SU-DHL-6 (cell line): ENCODE data around the gene TBK1.

Source experiments
- EZH2phosphoT487 ChIP-seq: fragments of 200-600 bp; sonication (generic), shearing (Covaris generic); conservative IDR thresholded peaks from 2 replicates; pipeline ENCODE4 v1.6.1; 2018; ENCODE audit warnings: mild to moderate bottlenecking, antibody characterized with exemption, low read length, moderate library complexity, mixed read lengths
- TF ChIP-seq, protein P1 (sequence below): fragments of 200-600 bp; sonication (generic); IDR thresholded peaks from one replicate; pipeline ENCODE4 v1.5.1; 2017; ENCODE audit warnings: antibody characterized with exemption, mild to moderate bottlenecking, low read length, moderate library complexity; ENCODE audit not compliant: insufficient read depth, poor library complexity, severe bottlenecking

- TF ChIP-seq, protein P1, sequence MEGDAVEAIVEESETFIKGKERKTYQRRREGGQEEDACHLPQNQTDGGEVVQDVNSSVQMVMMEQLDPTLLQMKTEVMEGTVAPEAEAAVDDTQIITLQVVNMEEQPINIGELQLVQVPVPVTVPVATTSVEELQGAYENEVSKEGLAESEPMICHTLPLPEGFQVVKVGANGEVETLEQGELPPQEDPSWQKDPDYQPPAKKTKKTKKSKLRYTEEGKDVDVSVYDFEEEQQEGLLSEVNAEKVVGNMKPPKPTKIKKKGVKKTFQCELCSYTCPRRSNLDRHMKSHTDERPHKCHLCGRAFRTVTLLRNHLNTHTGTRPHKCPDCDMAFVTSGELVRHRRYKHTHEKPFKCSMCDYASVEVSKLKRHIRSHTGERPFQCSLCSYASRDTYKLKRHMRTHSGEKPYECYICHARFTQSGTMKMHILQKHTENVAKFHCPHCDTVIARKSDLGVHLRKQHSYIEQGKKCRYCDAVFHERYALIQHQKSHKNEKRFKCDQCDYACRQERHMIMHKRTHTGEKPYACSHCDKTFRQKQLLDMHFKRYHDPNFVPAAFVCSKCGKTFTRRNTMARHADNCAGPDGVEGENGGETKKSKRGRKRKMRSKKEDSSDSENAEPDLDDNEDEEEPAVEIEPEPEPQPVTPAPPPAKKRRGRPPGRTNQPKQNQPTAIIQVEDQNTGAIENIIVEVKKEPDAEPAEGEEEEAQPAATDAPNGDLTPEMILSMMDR, result no peak
- no peak for TF ChIP-seq EZH2phosphoT487
Observed at GRCh38 chr12:64428956-64429355, 23.0 kb upstream of the TBK1 start.
